ENCODE measurements around the gene ZRANB2.

The ZRANB2 gene

GRCh38 chr1:71080739-71081696 is at the start of gene ZRANB2:
Gene ZRANB2 (minus strand): TSS chr1:71081035. CDS start chr1:71080995, 40 bp downstream.
- peak; percentile 100 for DNase-seq

- DNase-seq = no peak
Measured at GRCh38 chr1:71128060-71128459, 47.2 kb upstream of the ZRANB2 start.

GRCh38 chr1:71118086-71118485 is 37.3 kb upstream of the ZRANB2 start:
- DNase-seq = no peak

- no peak for DNase-seq
Measured at GRCh38 chr1:71116729-71117128, 35.9 kb upstream of the ZRANB2 start.

GRCh38 chr1:71106658-71107322 is 26.0 kb upstream of the ZRANB2 start:
- DNase-seq = no peak

GRCh38 chr1:71104417-71104816 is 23.6 kb upstream of the ZRANB2 start:
- no peak for DNase-seq

GRCh38 chr1:71101839-71102376 is 21.1 kb upstream of the ZRANB2 start:
- no peak for DNase-seq

GRCh38 chr1:71097428-71097827 is 16.6 kb upstream of the ZRANB2 start:
- DNase-seq = no peak

GRCh38 chr1:71094913-71095312 is 14.1 kb upstream of the ZRANB2 start:
- DNase-seq = no peak

- DNase-seq = peak; percentile 64
Measured at GRCh38 chr1:71093938-71094337, 13.1 kb upstream of the ZRANB2 start.

GRCh38 chr1:71089536-71090270 is 8.9 kb upstream of the ZRANB2 start:
- DNase-seq = no peak

- DNase-seq = no peak
Measured at GRCh38 chr1:71088645-71089287, 7.9 kb upstream of the ZRANB2 start.

- no peak for DNase-seq
Measured at GRCh38 chr1:71087713-71088112, 6.9 kb upstream of the ZRANB2 start.

- peak; percentile 28 for DNase-seq
Measured at GRCh38 chr1:71087060-71087459, 6.2 kb upstream of the ZRANB2 start.

GRCh38 chr1:71086331-71086730 is 5.5 kb upstream of the ZRANB2 start:
- DNase-seq = peak; percentile 25

- DNase-seq = no peak
Measured at GRCh38 chr1:71083271-71083670, 2.4 kb upstream of the ZRANB2 start.

GRCh38 chr1:71081697-71082080 is 854 bp upstream of the ZRANB2 start:
- peak; percentile 47 for DNase-seq

GRCh38 chr1:71080230-71080738 is 551 bp downstream of the ZRANB2 start:
- peak; percentile 77 for DNase-seq

GRCh38 chr1:71074681-71075080 is 6.2 kb downstream of the ZRANB2 start:
- DNase-seq = no peak

- DNase-seq = no peak
Measured at GRCh38 chr1:71072273-71072672, 8.6 kb downstream of the ZRANB2 start.

- DNase-seq = no peak
Measured at GRCh38 chr1:71071720-71072119, 9.1 kb downstream of the ZRANB2 start.

Measured in DMS53 (cell line).